ENCODE measurements around the gene ME3.
"Not testable (repeated sequence)": the region's sequence is repeated elsewhere in the genome, so short reads cannot be mapped to it uniquely, and the experiment has no call there.

Gene ME3

DNA sequence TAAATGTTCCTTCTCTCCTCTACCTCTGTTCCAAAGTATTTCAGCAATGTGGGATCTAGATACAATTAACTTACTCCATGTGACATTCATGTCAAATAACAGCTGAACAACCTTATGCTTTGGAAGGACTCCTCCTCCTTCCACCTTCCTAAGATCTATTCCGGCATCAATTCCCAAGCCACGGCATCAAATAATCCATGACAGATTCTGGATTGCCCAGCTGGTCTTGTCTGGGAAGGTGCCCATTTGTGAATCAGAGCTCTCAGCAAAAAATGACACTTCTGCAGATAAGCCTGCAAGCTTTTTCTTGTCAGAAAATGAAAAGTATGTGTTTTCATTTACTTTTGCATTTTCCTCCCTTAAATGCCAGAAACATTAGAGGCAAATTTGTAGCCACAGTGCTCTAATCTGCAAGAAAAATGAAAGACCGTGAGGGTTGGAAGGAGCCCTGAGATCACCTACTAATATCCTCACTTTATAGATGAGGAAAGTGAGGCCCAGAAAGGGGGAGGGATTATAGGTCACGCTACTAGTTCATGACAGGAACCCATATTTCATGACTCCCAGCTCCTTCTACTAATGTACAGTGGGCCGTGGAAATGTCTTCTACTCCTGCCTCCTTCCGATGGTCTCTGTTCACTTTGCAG lies 124.0 kb downstream of the ME3 start:
- no peaks in the 10 kb centered on the region for H3K27me3 ChIP-seq (ENCODE audit: insufficient read depth, low read depth)
- H3K27ac ChIP-seq, result no peak overlapping the region
- H3K4me1 ChIP-seq (ENCODE audit: low read depth, poor library complexity, severe bottlenecking), result no peaks in the 10 kb centered on the region
- H3K4me2 ChIP-seq, result no peak overlapping the region
- H3K4me3 ChIP-seq (IDR thresholded peaks at IDR 0.05; ENCODE audit: insufficient read depth, low read depth, low read length), result no peak overlapping the region
- no peaks in the 10 kb centered on the region for H3K36me3 ChIP-seq (ENCODE audit: insufficient read depth)
- H3K79me2 ChIP-seq (ENCODE audit: insufficient read depth, low read depth), result no peaks in the 10 kb centered on the region
- TF ChIP-seq, protein P1, sequence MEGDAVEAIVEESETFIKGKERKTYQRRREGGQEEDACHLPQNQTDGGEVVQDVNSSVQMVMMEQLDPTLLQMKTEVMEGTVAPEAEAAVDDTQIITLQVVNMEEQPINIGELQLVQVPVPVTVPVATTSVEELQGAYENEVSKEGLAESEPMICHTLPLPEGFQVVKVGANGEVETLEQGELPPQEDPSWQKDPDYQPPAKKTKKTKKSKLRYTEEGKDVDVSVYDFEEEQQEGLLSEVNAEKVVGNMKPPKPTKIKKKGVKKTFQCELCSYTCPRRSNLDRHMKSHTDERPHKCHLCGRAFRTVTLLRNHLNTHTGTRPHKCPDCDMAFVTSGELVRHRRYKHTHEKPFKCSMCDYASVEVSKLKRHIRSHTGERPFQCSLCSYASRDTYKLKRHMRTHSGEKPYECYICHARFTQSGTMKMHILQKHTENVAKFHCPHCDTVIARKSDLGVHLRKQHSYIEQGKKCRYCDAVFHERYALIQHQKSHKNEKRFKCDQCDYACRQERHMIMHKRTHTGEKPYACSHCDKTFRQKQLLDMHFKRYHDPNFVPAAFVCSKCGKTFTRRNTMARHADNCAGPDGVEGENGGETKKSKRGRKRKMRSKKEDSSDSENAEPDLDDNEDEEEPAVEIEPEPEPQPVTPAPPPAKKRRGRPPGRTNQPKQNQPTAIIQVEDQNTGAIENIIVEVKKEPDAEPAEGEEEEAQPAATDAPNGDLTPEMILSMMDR (conservative IDR thresholded peaks at IDR 0.05; ENCODE audit: low read depth, low read length), result no peak
- no peaks in the 10 kb centered on the region for H4K20me1 ChIP-seq (ENCODE audit: insufficient read depth)
- no peak overlapping the region for H2AFZ ChIP-seq (ENCODE audit: low read depth)
- no peak overlapping the region for H3K9ac ChIP-seq

GRCh38 chr11:86547727-86548126 lies 124.7 kb downstream of the ME3 start:
- no peak overlapping the region for H3K4me2 ChIP-seq
- TF ChIP-seq, protein P1 (conservative IDR thresholded peaks at IDR 0.05; ENCODE audit: low read depth, low read length), result no peak
- no peaks in the 10 kb centered on the region for H3K79me2 ChIP-seq (ENCODE audit: insufficient read depth, low read depth)
- no peaks in the 10 kb centered on the region for H4K20me1 ChIP-seq (ENCODE audit: insufficient read depth)
- H3K9ac ChIP-seq, result no peak overlapping the region
- no peaks in the 10 kb centered on the region for H3K36me3 ChIP-seq (ENCODE audit: insufficient read depth)
- no peak overlapping the region for H3K27ac ChIP-seq
- H3K27me3 ChIP-seq (ENCODE audit: insufficient read depth, low read depth), result no peaks in the 10 kb centered on the region
- no peaks in the 10 kb centered on the region for H3K4me1 ChIP-seq (ENCODE audit: low read depth, poor library complexity, severe bottlenecking)
- no peak overlapping the region for H3K4me3 ChIP-seq (IDR thresholded peaks at IDR 0.05; ENCODE audit: insufficient read depth, low read depth, low read length)
- no peak overlapping the region for H2AFZ ChIP-seq (ENCODE audit: low read depth)

GRCh38 chr11:86541299-86541698 lies 131.1 kb downstream of the ME3 start:
- not testable (repeated sequence) for H3K9ac ChIP-seq; H3K27me3 ChIP-seq (ENCODE audit: insufficient read depth, low read depth); H3K4me2 ChIP-seq; H3K27ac ChIP-seq; H3K4me1 ChIP-seq (ENCODE audit: low read depth, poor library complexity, severe bottlenecking); H3K36me3 ChIP-seq (ENCODE audit: insufficient read depth); H3K79me2 ChIP-seq (ENCODE audit: insufficient read depth, low read depth); H3K4me3 ChIP-seq (IDR thresholded peaks at IDR 0.05; ENCODE audit: insufficient read depth, low read depth, low read length); H4K20me1 ChIP-seq (ENCODE audit: insufficient read depth); H2AFZ ChIP-seq (ENCODE audit: low read depth)

DNA sequence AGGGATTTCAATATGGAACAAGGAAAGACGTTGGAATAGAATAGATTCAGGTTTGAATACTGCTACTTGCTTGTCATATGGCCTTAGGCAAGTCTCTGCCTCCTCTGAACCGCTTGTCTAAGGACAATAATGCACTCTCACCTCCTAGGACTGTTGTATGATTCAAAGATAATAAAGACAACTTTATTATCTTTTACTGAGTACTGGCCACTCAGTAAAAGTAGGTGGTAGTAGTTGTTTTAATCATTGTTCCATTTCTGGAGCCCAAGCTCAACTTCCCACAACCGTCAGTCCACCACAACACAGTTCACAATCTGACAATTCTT lies 134.2 kb downstream of the ME3 start:
- H3K27ac ChIP-seq, result no peak overlapping the region
- H3K79me2 ChIP-seq (ENCODE audit: insufficient read depth, low read depth), result no peaks in the 10 kb centered on the region
- no peaks in the 10 kb centered on the region for H3K4me1 ChIP-seq (ENCODE audit: low read depth, poor library complexity, severe bottlenecking)
- H3K4me2 ChIP-seq, result no peak overlapping the region
- no peaks in the 10 kb centered on the region for H3K27me3 ChIP-seq (ENCODE audit: insufficient read depth, low read depth)
- H4K20me1 ChIP-seq (ENCODE audit: insufficient read depth), result no peaks in the 10 kb centered on the region
- H3K9ac ChIP-seq, result no peak overlapping the region
- no peak overlapping the region for H3K4me3 ChIP-seq (IDR thresholded peaks at IDR 0.05; ENCODE audit: insufficient read depth, low read depth, low read length)
- TF ChIP-seq, protein P1 (conservative IDR thresholded peaks at IDR 0.05; ENCODE audit: low read depth, low read length), result no peak
- no peak overlapping the region for H2AFZ ChIP-seq (ENCODE audit: low read depth)
- H3K36me3 ChIP-seq (ENCODE audit: insufficient read depth), result no peaks in the 10 kb centered on the region

- Histone ChIP-seq H3K79me2 (ENCODE audit: insufficient read depth, low read depth) (no peaks in the 10 kb centered on the region), H3K27me3 (ENCODE audit: insufficient read depth, low read depth) (no peaks in the 10 kb centered on the region), H3K36me3 (ENCODE audit: insufficient read depth) (no peaks in the 10 kb centered on the region), H4K20me1 (ENCODE audit: insufficient read depth) (no peaks in the 10 kb centered on the region), H3K4me3 (IDR thresholded peaks at IDR 0.05; ENCODE audit: insufficient read depth, low read depth, low read length) (no peak overlapping the region), H3K9ac (no peak overlapping the region), H2AFZ (ENCODE audit: low read depth) (no peak overlapping the region), H3K4me2 (no peak overlapping the region), H3K27ac (no peak overlapping the region), H3K4me1 (ENCODE audit: low read depth, poor library complexity, severe bottlenecking) (no peaks in the 10 kb centered on the region)
- TF ChIP-seq, protein P1 (conservative IDR thresholded peaks at IDR 0.05; ENCODE audit: low read depth, low read length), result no peak
Observed at GRCh38 chr11:86537541-86538222, 134.7 kb downstream of the ME3 start.
